Measurements from ENCODE around the gene BCCIP.

The BCCIP gene

GRCh38 chr10:125848857-125849256, 25.5 kb downstream of the BCCIP start:
- no peak for ATAC-seq
- no peak for TF ChIP-seq CSRNP3 (CRISPR knock-in tag; IDR thresholded peaks at IDR 0.05)
- TF ChIP-seq OSR1 (CRISPR knock-in tag; IDR thresholded peaks at IDR 0.05) = no peak
- no peak for TF ChIP-seq ZNF70 (CRISPR knock-in tag; IDR thresholded peaks at IDR 0.05)
- TF ChIP-seq ARNTL (CRISPR knock-in tag; IDR thresholded peaks at IDR 0.05; ENCODE audit: borderline replicate concordance, low read depth) = no peak
- TF ChIP-seq ESRRG (CRISPR knock-in tag; IDR thresholded peaks at IDR 0.05) = no peak

- no peak for ATAC-seq
These were observed 26.1 kb downstream of the BCCIP start for GRCh38 chr10:125849448-125849847.

GRCh38 chr10:125850766-125851731, 27.7 kb downstream of the BCCIP start:
- ATAC-seq = no peak
- TF ChIP-seq ESRRG (CRISPR knock-in tag; IDR thresholded peaks at IDR 0.05) (no peak), PATZ1 (CRISPR knock-in tag; IDR thresholded peaks at IDR 0.05; ENCODE audit: borderline replicate concordance) (no peak), CSRNP3 (CRISPR knock-in tag; IDR thresholded peaks at IDR 0.05) (no peak)

More at GRCh38 chr10:125849448-125849847, 26.1 kb downstream of the BCCIP start:
- no peak for TF ChIP-seq ESRRG (CRISPR knock-in tag; IDR thresholded peaks at IDR 0.05)
- no peak for TF ChIP-seq PPARA (CRISPR knock-in tag; IDR thresholded peaks at IDR 0.05; ENCODE audit: borderline replicate concordance)
- TF ChIP-seq CSDC2 (CRISPR knock-in tag; IDR thresholded peaks at IDR 0.05) = no peak
- no peak for TF ChIP-seq ZFP3 (CRISPR knock-in tag; IDR thresholded peaks at IDR 0.05)
- no peak for TF ChIP-seq ZNF8 (CRISPR knock-in tag; IDR thresholded peaks at IDR 0.05)
- TF ChIP-seq ZC3H10 (CRISPR knock-in tag; IDR thresholded peaks at IDR 0.05) = no peak
- no peak for TF ChIP-seq RARB (CRISPR knock-in tag; IDR thresholded peaks at IDR 0.05)
- TF ChIP-seq ZNF70 (CRISPR knock-in tag; IDR thresholded peaks at IDR 0.05) = no peak
- no peak for TF ChIP-seq ZFP30 (CRISPR knock-in tag; IDR thresholded peaks at IDR 0.05)
- TF ChIP-seq TOX (CRISPR knock-in tag; IDR thresholded peaks at IDR 0.05; ENCODE audit: borderline replicate concordance) = no peak
- no peak for TF ChIP-seq OSR1 (CRISPR knock-in tag; IDR thresholded peaks at IDR 0.05)
- TF ChIP-seq CSRNP3 (CRISPR knock-in tag; IDR thresholded peaks at IDR 0.05) = no peak
- no peak for TF ChIP-seq CREB5 (CRISPR knock-in tag; IDR thresholded peaks at IDR 0.05; ENCODE audit: low read depth)

- no peak for TF ChIP-seq GLIS3 (CRISPR knock-in tag; IDR thresholded peaks at IDR 0.05)
- no peak for TF ChIP-seq PATZ1 (CRISPR knock-in tag; IDR thresholded peaks at IDR 0.05; ENCODE audit: borderline replicate concordance)
- no peak for TF ChIP-seq ARNTL (CRISPR knock-in tag; IDR thresholded peaks at IDR 0.05; ENCODE audit: borderline replicate concordance, low read depth)
- no peak for TF ChIP-seq SNAI2 (CRISPR knock-in tag; IDR thresholded peaks at IDR 0.05)
- TF ChIP-seq CREB5 (CRISPR knock-in tag; IDR thresholded peaks at IDR 0.05; ENCODE audit: low read depth) = no peak
- no peak for TF ChIP-seq TCF4 (CRISPR knock-in tag; IDR thresholded peaks at IDR 0.05; ENCODE audit: borderline replicate concordance)
- no peak for TF ChIP-seq ESRRG (CRISPR knock-in tag; IDR thresholded peaks at IDR 0.05)
- no peak for TF ChIP-seq ZFP3 (CRISPR knock-in tag; IDR thresholded peaks at IDR 0.05)
- no peak for ATAC-seq
These were observed 29.1 kb downstream of the BCCIP start for GRCh38 chr10:125852487-125852886.

All from SK-N-SH treated with all-trans-retinoic acid at 6 μM for 48 hours (cell line).